Karpas-422 (cell line): Measurements from ENCODE around the gene GHRL. TPM values are rescaled to one million over a fixed set of nuclear protein-coding genes. Genes with fewer than 3 reads are reported as not detected.
A peak's percentile ranks its signal among the peaks of the same experiment; 100 is the strongest.

Source experiments
- DNase-seq: peaks from one replicate; pipeline ENCODE4 v3.0.0-alpha.2; 2015
- H2AFZ ChIP-seq: fragments of 200-600 bp; sonication (generic); 2 replicates; pipeline ENCODE4 v1.6.1; 2014; ENCODE audit warnings: antibody characterized with exemption, low read length, mixed read lengths
- H3K27ac ChIP-seq: fragments of 200-600 bp; sonication (generic); 2 replicates; pipeline ENCODE4 v1.5.1; 2014; ENCODE audit warnings: mild to moderate bottlenecking, low read length, moderate library complexity
- H3K27me3 ChIP-seq: fragments of 200-600 bp; sonication (generic); 2 replicates; pipeline ENCODE4 v1.6.1; 2014; ENCODE audit warnings: low read length, mixed read lengths
- H3K36me3 ChIP-seq: fragments of 200-600 bp; sonication (generic); 2 replicates; pipeline ENCODE4 v1.6.1; 2014; ENCODE audit warnings: low read length, mixed read lengths; ENCODE audit not compliant: insufficient read depth
- H3K4me1 ChIP-seq: fragments of 200-600 bp; sonication (generic); 2 replicates; pipeline ENCODE4 v1.6.1; 2014; ENCODE audit warnings: mild to moderate bottlenecking, low read length, mixed read lengths
- H3K4me2 ChIP-seq: fragments of 200-600 bp; sonication (generic); 2 replicates; pipeline ENCODE4 v1.6.1; 2014; ENCODE audit warnings: low read length, low read depth, mild to moderate bottlenecking; ENCODE audit not compliant: poor library complexity, severe bottlenecking
- H3K4me3 ChIP-seq: fragments of 200-600 bp; sonication (generic); 2 replicates; pipeline ENCODE4 v1.5.1; 2014; ENCODE audit warnings: mild to moderate bottlenecking, antibody characterized with exemption, low read length, mixed read lengths
- H3K79me2 ChIP-seq: fragments of 200-600 bp; sonication (generic); 2 replicates; pipeline ENCODE4 v1.6.1; 2014; ENCODE audit warnings: mild to moderate bottlenecking, low read length, mixed read lengths
- H3K9ac ChIP-seq: fragments of 200-600 bp; sonication (generic); 2 replicates; pipeline ENCODE4 v1.6.0; 2014; ENCODE audit warnings: low read length
- H3K9me2 ChIP-seq: fragments of 200-600 bp; sonication (generic), shearing (Covaris generic); replicated peaks from 2 replicates; pipeline ENCODE4 v1.6.0; 2014; ENCODE audit warnings: mild to moderate bottlenecking, low read length, moderate library complexity; ENCODE audit not compliant: insufficient read depth
- H3K9me3 ChIP-seq: fragments of 300-700, 200-600 bp; sonication (generic); 2 replicates; pipeline ENCODE4 v1.6.1; 2014; ENCODE audit warnings: low read length, mixed read lengths
- H4K20me1 ChIP-seq: fragments of 200-600 bp; sonication (generic); 2 replicates; pipeline ENCODE4 v1.6.1; 2014; ENCODE audit warnings: mild to moderate bottlenecking, antibody characterized with exemption, low read length, low read depth; ENCODE audit not compliant: insufficient read depth
- total RNA-seq: library from RNA; depleted of rRNA; stranded (reverse); fragments of >200 nt; shearing (Covaris generic); gene quantifications from 2 replicates; pipeline ENCODE4 v1.2.3, GENCODE V29; 2014; ENCODE audit warnings: low replicate concordance

GHRL gene
- total RNA-seq, 1 experiment from 2014 or later, result 1.1 TPM

- Histone ChIP-seq H3K4me1 (peaks cover 35% of the 10 kb centered on the region), H3K36me3 (peaks cover 23% of the 10 kb centered on the region), H3K9ac (0 out of 2 replicates have a peak overlapping the region, but pooled peaks have one; percentile 97), H3K27me3 (no peaks in the 10 kb centered on the region), H4K20me1 (peaks cover 3% of the 10 kb centered on the region; the same call in 1 of the 2 replicates), H3K79me2 (peaks cover 66% of the 10 kb centered on the region), H3K9me3 (peaks cover 3% of the 10 kb centered on the region; the same call in 1 of the 2 replicates), H3K9me2 (no peaks in the 10 kb centered on the region), H3K4me3 (peak overlapping the region; percentile 95), H2AFZ (no peak overlapping the region), H3K4me2 (peak overlapping the region; percentile 78), H3K27ac (no peak overlapping the region)
- DNase-seq, result no peak
Measured at GRCh38 chr3:10251006-10251405, 41.7 kb downstream of the GHRL start.

- peaks cover 20% of the 10 kb centered on the region for H3K36me3 ChIP-seq
- peak overlapping the region; percentile 78 for H3K4me2 ChIP-seq
- peak overlapping the region; percentile 76; the same call in 1 of the 2 replicates for H3K27ac ChIP-seq
- no peak for DNase-seq
- peak overlapping the region; percentile 97 for H3K9ac ChIP-seq
- H3K9me2 ChIP-seq, result no peaks in the 10 kb centered on the region
- peaks cover 32% of the 10 kb centered on the region for H3K4me1 ChIP-seq
- peaks cover 3% of the 10 kb centered on the region; the same call in 1 of the 2 replicates for H4K20me1 ChIP-seq
- H3K9me3 ChIP-seq, result peaks cover 5% of the 10 kb centered on the region
- peak overlapping the region; percentile 95 for H3K4me3 ChIP-seq
- H3K79me2 ChIP-seq, result peaks cover 55% of the 10 kb centered on the region
- no peaks in the 10 kb centered on the region for H3K27me3 ChIP-seq
- H2AFZ ChIP-seq, result no peak overlapping the region
Measured at GRCh38 chr3:10249833-10250232, 42.9 kb downstream of the GHRL start.

- peak overlapping the region; percentile 76 for H3K27ac ChIP-seq
- no peaks in the 10 kb centered on the region for H3K9me2 ChIP-seq
- peaks cover 8% of the 10 kb centered on the region for H3K9me3 ChIP-seq
- peaks cover 3% of the 10 kb centered on the region; the same call in 1 of the 2 replicates for H4K20me1 ChIP-seq
- peaks cover 48% of the 10 kb centered on the region for H3K79me2 ChIP-seq
- peak; percentile 72 for DNase-seq
- peaks cover 20% of the 10 kb centered on the region for H3K36me3 ChIP-seq
- H3K27me3 ChIP-seq, result no peaks in the 10 kb centered on the region
- H2AFZ ChIP-seq, result peak overlapping the region; percentile 18; the same call in 1 of the 2 replicates
- H3K4me3 ChIP-seq, result peak overlapping the region; percentile 95
- H3K4me2 ChIP-seq, result peak overlapping the region; percentile 78
- peak overlapping the region; percentile 97 for H3K9ac ChIP-seq
- H3K4me1 ChIP-seq, result peaks cover 27% of the 10 kb centered on the region
Measured at GRCh38 chr3:10248984-10249748, 43.6 kb downstream of the GHRL start.

DNA sequence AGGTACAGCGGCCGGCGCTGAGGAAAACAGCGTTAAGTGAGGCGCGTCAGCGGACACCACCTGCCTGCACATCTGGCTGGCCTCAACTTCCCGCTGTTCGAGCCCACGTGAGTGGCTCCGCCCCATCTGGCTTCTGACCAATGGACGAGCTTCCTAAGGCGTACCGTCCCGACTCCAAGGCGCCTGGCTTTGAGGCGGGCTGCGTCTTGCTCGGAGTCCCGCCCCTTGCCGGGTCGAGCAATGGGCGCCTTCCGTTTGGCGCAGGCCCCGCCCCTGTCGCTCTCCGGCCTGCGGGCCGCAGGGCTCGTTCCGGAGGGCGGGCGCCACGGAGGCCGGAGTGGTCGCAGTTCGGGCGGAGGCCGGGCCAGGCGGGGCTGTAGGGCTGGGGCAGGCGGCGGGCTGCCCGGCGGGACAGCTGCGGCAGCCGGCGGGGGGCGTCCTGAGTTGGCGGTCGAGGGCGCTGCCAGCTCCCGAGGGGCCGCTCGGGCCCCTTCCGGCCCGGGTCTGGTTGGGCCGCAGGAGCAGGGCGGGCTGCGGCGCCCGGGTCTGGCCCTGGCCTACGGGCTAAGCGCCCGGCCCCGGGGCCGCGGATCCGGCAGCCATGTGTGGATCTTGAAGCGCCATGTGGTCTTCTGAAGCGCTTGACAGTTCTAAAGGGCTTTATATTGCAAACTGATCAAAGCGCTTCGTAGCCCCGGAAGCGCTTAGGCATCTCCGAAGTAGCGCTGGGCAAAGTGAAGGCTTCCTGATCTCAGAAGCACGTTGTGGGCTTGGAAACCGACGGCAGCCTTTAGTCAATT is 44.4 kb downstream of the GHRL start, which contains the start of gene TATDN2:
Gene TATDN2, plus strand, starts transcription at position 276 of the 800 bp plus-strand sequence. CDS start 742 bp downstream, outside the sequence.
- Histone ChIP-seq H4K20me1 (peaks cover 3% of the 10 kb centered on the region; the same call in 1 of the 2 replicates), H3K4me3 (peak within 1 kb of the TSS; percentile 95), H3K79me2 (peaks cover 40% of the 10 kb centered on the region), H3K9me3 (peaks cover 8% of the 10 kb centered on the region), H3K27ac (peak within 1 kb of the TSS; percentile 76), H2AFZ (peak within 1 kb of the TSS; percentile 74; the same call in 1 of the 2 replicates), H3K4me1 (peaks cover 23% of the 10 kb centered on the region), H3K27me3 (no peaks in the 10 kb centered on the region), H3K9me2 (no peaks in the 10 kb centered on the region), H3K9ac (peak within 1 kb of the TSS; percentile 97), H3K36me3 (peaks cover 15% of the 10 kb centered on the region), H3K4me2 (peak within 1 kb of the TSS; percentile 79)
- DNase-seq, result peak; percentile 100

- peak overlapping the region; percentile 53 for H3K9ac ChIP-seq
- H2AFZ ChIP-seq, result peak overlapping the region; percentile 74; the same call in 1 of the 2 replicates
- peaks cover 36% of the 10 kb centered on the region for H3K79me2 ChIP-seq
- H3K27ac ChIP-seq, result peak overlapping the region; percentile 59
- H3K4me2 ChIP-seq, result peak overlapping the region; percentile 79
- no peaks in the 10 kb centered on the region for H4K20me1 ChIP-seq
- H3K27me3 ChIP-seq, result no peaks in the 10 kb centered on the region
- H3K9me3 ChIP-seq, result peaks cover 8% of the 10 kb centered on the region
- no peak for DNase-seq
- peaks cover 23% of the 10 kb centered on the region for H3K4me1 ChIP-seq
- peak overlapping the region; percentile 95 for H3K4me3 ChIP-seq
- peaks cover 15% of the 10 kb centered on the region for H3K36me3 ChIP-seq
- no peaks in the 10 kb centered on the region for H3K9me2 ChIP-seq
Measured at GRCh38 chr3:10247679-10248183, 45.0 kb downstream of the GHRL start.

- H3K27me3 ChIP-seq, result no peaks in the 10 kb centered on the region
- H3K36me3 ChIP-seq, result peaks cover 2% of the 10 kb centered on the region; the same call in 1 of the 2 replicates
- DNase-seq, result no peak
- H3K9me3 ChIP-seq, result peaks cover 8% of the 10 kb centered on the region
- H3K4me1 ChIP-seq, result peaks cover 14% of the 10 kb centered on the region
- H3K4me2 ChIP-seq, result no peak overlapping the region
- no peak overlapping the region for H3K4me3 ChIP-seq
- no peaks in the 10 kb centered on the region for H4K20me1 ChIP-seq
- H3K79me2 ChIP-seq, result peaks cover 17% of the 10 kb centered on the region
- no peaks in the 10 kb centered on the region for H3K9me2 ChIP-seq
- H3K9ac ChIP-seq, result no peak overlapping the region
- H3K27ac ChIP-seq, result no peak overlapping the region
- no peak overlapping the region for H2AFZ ChIP-seq
Measured at GRCh38 chr3:10245081-10245712, 47.5 kb downstream of the GHRL start.

- Histone ChIP-seq H3K4me3 (no peak overlapping the region), H3K4me2 (no peak overlapping the region), H3K27ac (no peak overlapping the region), H3K9me3 (peaks cover 8% of the 10 kb centered on the region), H2AFZ (no peak overlapping the region), H3K4me1 (peaks cover 7% of the 10 kb centered on the region), H4K20me1 (no peaks in the 10 kb centered on the region), H3K9ac (no peak overlapping the region), H3K36me3 (no peaks in the 10 kb centered on the region), H3K27me3 (no peaks in the 10 kb centered on the region), H3K9me2 (no peaks in the 10 kb centered on the region), H3K79me2 (peaks cover 5% of the 10 kb centered on the region)
- no peak for DNase-seq
Measured at GRCh38 chr3:10244009-10244408, 48.7 kb downstream of the GHRL start.
